ENCODE measurements around the gene ST7L.
"Not testable (repeated sequence)": the region's sequence is repeated elsewhere in the genome, so short reads cannot be mapped to it uniquely, and the experiment has no call there.

ST7L gene

DNA sequence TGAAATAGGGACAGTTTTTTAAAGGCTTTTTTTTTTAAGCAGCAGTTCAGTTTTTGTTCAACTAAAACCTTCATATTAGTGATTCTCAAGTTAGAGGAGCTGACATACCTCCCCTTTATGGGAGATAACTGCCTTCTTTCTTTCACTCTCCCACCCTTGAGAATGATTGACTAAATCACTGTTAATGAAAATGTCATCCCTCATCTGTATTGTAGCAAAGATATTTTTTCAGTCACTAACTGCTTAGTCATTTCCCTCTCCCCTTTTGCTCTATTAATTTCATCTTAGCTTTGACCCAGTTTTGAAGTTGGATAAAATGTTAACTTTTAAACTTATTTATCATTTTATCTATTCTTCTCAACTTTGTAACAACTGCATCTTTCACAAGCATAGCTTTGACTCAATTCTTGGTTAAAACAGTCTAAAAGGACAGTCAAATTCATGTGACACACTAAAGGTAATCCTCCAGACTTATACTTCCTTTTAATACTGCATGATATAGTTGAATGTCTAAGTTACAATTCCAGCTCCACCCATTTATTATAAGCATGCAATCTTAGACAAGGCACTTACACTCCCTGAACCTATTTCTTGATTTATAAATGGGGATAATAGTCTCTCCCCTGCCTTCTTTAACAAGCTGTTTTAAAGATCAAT, 17.8 kb upstream of the ST7L start:
- H3K27ac ChIP-seq: no peak overlapping the region
- peaks cover 55% of the 10 kb centered on the region for H3K36me3 ChIP-seq
- H4K20me1 ChIP-seq: peaks cover 93% of the 10 kb centered on the region
- no peak for TF ChIP-seq Cebpa-rat (IDR thresholded peaks at IDR 0.05)
- no peak overlapping the region for H3K4me2 ChIP-seq
- peaks cover 32% of the 10 kb centered on the region for H3K9me3 ChIP-seq
- no peak overlapping the region for H3K4me3 ChIP-seq
- 0 out of 2 replicates have a peak, but pooled peaks cover 9% of the 10 kb centered on the region for H3K4me1 ChIP-seq
- no peaks in the 10 kb centered on the region for H3K27me3 ChIP-seq
- no peak overlapping the region for H3K9ac ChIP-seq

DNA sequence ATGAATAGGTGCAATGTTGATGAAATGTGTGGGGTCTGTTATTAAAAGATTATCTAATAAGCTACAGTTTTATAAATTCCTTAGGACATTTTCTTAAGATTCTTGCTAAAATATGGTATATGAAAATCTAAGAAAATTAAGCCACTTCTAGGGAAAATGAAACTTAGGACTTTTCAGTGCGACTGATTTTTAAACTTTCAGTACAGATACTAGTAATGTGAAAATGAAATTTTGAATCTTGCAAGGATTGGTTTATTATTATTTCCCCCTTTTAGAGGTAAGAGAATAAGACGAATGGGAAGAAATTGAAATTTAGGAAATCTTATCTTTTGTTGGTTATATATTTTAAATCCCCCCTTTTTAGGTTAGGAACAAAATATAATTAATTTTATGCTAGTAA, 17.1 kb upstream of the ST7L start:
- Histone ChIP-seq H3K27me3 (no peaks in the 10 kb centered on the region), H3K9ac (no peak overlapping the region), H3K9me3 (peaks cover 36% of the 10 kb centered on the region), H4K20me1 (peaks cover 93% of the 10 kb centered on the region), H3K4me1 (0 out of 2 replicates have a peak, but pooled peaks cover 9% of the 10 kb centered on the region), H3K4me3 (no peak overlapping the region), H3K4me2 (no peak overlapping the region), H3K36me3 (peaks cover 58% of the 10 kb centered on the region), H3K27ac (no peak overlapping the region)
- no peak for TF ChIP-seq Cebpa-rat (IDR thresholded peaks at IDR 0.05)

DNA sequence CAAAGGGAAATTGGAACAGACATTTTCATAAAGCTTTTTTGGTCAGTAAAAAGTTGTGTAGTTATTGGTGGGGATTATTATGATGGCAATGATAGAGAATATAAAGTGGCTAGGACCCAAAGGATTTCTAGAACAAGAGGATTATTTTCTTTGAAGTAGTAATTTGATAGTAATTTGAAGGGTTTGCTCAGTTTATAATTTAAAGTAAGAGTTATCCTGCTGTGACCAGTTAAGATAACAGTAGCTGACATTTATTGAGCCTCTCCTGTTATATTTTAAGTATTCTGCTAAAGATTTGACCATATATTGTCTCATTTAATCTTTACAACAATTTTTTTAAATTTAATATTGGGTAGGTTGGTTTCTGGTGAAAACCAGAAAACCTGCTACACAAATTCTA, 15.4 kb upstream of the ST7L start:
- H3K9me3 ChIP-seq: peaks cover 35% of the 10 kb centered on the region
- no peak overlapping the region for H3K4me2 ChIP-seq
- no peak overlapping the region for H3K9ac ChIP-seq
- peaks cover 73% of the 10 kb centered on the region for H3K36me3 ChIP-seq
- no peak overlapping the region for H3K27ac ChIP-seq
- no peak overlapping the region for H3K4me3 ChIP-seq
- 0 out of 2 replicates have a peak, but pooled peaks cover 9% of the 10 kb centered on the region for H3K4me1 ChIP-seq
- TF ChIP-seq Cebpa-rat (IDR thresholded peaks at IDR 0.05): no peak
- peaks cover 99% of the 10 kb centered on the region for H4K20me1 ChIP-seq
- H3K27me3 ChIP-seq: no peaks in the 10 kb centered on the region

DNA sequence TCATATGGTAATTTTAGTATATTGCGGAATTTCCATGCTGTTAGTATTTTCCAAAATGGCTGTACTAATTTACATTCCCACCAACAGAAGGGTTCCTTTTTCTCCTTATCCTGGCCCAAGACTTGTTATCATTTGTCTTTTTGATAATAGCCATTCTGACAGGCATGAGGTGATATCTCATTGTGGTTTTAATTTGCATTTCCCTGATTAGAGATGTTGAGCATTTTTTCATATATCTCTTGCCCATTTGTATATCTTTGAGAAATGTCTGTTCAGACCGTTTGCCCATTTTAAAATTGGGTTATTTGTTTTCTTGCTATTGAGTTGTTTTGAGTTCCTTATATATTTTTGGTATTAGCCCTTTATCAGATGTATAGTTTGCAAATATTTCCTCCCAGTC, 14.7 kb upstream of the ST7L start:
- TF ChIP-seq Cebpa-rat (IDR thresholded peaks at IDR 0.05): no peak
- peaks cover 76% of the 10 kb centered on the region for H3K36me3 ChIP-seq
- H3K9ac ChIP-seq: no peak overlapping the region
- H3K27ac ChIP-seq: no peak overlapping the region
- no peak overlapping the region for H3K4me2 ChIP-seq
- H3K27me3 ChIP-seq: no peaks in the 10 kb centered on the region
- peaks cover 100% of the 10 kb centered on the region for H4K20me1 ChIP-seq
- 0 out of 2 replicates have a peak, but pooled peaks cover 9% of the 10 kb centered on the region for H3K4me1 ChIP-seq
- H3K4me3 ChIP-seq: no peak overlapping the region
- peaks cover 30% of the 10 kb centered on the region for H3K9me3 ChIP-seq

DNA sequence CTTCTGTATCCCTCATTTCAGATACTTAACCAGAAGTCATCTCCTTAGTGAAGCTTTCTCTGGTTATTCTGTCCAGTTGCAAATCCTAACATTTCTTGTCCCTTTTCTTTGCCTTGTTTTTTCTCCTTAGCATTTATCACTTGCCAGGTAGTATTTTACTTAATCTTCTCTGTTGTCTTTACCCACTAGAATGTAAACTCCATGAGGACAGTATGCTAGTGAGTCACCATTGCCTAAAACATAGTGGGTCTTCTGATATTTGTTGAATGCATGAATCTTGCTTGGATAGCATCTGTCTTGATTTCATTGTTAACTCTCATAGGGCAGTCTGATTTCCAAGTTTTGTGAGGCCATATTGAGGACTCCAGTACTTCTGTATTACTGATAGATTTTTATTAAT, 10.3 kb upstream of the ST7L start:
- no peak overlapping the region for H3K9ac ChIP-seq
- no peaks in the 10 kb centered on the region for H3K27me3 ChIP-seq
- peaks cover 88% of the 10 kb centered on the region for H3K36me3 ChIP-seq
- H3K4me1 ChIP-seq: no peaks in the 10 kb centered on the region
- no peak overlapping the region for H3K27ac ChIP-seq
- H4K20me1 ChIP-seq: peaks cover 100% of the 10 kb centered on the region
- no peak for TF ChIP-seq Cebpa-rat (IDR thresholded peaks at IDR 0.05)
- H3K9me3 ChIP-seq: peaks cover 16% of the 10 kb centered on the region; the same call in 1 of the 2 replicates
- H3K4me2 ChIP-seq: no peak overlapping the region
- no peak overlapping the region for H3K4me3 ChIP-seq

DNA sequence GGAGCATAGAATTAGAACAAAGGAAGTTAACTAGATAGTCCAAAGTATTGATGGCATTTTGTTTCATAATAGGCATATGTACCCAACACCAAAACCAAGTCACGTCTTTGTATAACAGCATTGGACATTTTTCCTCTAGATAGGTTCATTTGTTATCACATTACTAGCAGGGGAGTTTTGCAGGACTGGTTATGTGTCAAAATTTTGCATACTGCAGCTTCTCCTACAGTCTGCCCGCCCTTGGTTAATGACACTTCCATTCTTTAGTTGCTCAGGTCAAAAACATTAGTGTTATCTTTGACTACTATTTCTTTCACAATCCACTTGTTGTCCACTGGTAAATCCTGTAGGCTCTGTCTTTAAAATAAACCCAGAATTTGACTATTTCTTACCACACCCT, 9.6 kb upstream of the ST7L start:
- no peak overlapping the region for H3K4me3 ChIP-seq
- no peak overlapping the region for H3K27ac ChIP-seq
- H3K27me3 ChIP-seq: no peaks in the 10 kb centered on the region
- TF ChIP-seq Cebpa-rat (IDR thresholded peaks at IDR 0.05): no peak
- H3K4me1 ChIP-seq: no peaks in the 10 kb centered on the region
- no peak overlapping the region for H3K4me2 ChIP-seq
- peaks cover 88% of the 10 kb centered on the region for H3K36me3 ChIP-seq
- H4K20me1 ChIP-seq: peaks cover 100% of the 10 kb centered on the region
- H3K9ac ChIP-seq: no peak overlapping the region
- H3K9me3 ChIP-seq: peaks cover 16% of the 10 kb centered on the region; the same call in 1 of the 2 replicates

DNA sequence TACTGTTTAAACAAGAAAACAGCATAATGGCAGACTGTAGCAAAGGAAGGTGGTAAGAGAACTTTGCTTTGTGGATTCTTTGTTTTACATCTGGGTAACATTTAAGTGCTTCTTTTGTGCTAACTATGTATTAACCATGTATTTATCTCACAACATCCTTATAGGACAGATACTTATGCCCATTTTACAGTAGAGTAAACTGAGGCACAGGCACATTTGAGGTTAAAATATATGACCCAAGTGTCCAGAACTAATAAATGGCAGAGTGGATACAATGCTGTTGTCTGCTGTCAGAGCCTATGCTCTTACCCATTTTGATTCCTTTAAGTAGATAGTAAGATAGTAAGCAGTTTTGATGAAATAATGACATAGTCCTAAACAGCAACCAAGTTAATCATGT, 7.9 kb upstream of the ST7L start:
- Histone ChIP-seq H4K20me1 (peaks cover 100% of the 10 kb centered on the region), H3K9me3 (peaks cover 4% of the 10 kb centered on the region; the same call in 1 of the 2 replicates), H3K36me3 (peaks cover 84% of the 10 kb centered on the region)

DNA sequence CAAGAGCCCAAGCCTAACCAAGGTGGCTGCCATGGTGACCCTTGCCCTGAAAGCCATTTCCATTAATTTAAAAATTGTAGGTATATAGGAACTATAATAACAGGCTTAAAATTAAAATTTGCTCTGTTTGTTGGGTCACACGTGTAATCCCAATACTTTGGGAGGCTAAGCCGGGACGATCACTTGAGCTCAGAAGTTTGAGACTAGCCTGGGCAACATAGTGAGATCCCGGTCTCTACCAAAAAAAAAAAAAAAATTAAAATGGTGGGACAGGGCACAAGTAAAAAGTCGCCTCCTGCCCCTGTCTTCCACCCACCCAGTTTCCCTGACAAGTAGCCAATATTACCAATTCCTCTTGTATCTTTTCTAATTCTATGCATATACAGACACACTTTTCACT, 7.3 kb upstream of the ST7L start:
- 0 out of 2 replicates have a peak, but pooled peaks cover under 1% of the 10 kb centered on the region for H3K9me3 ChIP-seq
- H3K9ac ChIP-seq: no peak overlapping the region
- no peak overlapping the region for H3K4me3 ChIP-seq
- H3K27me3 ChIP-seq: no peaks in the 10 kb centered on the region
- no peak for TF ChIP-seq Cebpa-rat (IDR thresholded peaks at IDR 0.05)
- H3K36me3 ChIP-seq: peaks cover 77% of the 10 kb centered on the region
- H3K4me1 ChIP-seq: peaks cover 19% of the 10 kb centered on the region
- peaks cover 100% of the 10 kb centered on the region for H4K20me1 ChIP-seq
- H3K27ac ChIP-seq: no peak overlapping the region
- H3K4me2 ChIP-seq: no peak overlapping the region

More for the DNA sequence above, 7.9 kb upstream of the ST7L start:
- Histone ChIP-seq H3K4me3 (no peak overlapping the region), H3K27me3 (no peaks in the 10 kb centered on the region), H3K9ac (no peak overlapping the region), H3K4me2 (no peak overlapping the region), H3K4me1 (peaks cover 12% of the 10 kb centered on the region), H3K27ac (no peak overlapping the region)
- TF ChIP-seq Cebpa-rat (IDR thresholded peaks at IDR 0.05): no peak

DNA sequence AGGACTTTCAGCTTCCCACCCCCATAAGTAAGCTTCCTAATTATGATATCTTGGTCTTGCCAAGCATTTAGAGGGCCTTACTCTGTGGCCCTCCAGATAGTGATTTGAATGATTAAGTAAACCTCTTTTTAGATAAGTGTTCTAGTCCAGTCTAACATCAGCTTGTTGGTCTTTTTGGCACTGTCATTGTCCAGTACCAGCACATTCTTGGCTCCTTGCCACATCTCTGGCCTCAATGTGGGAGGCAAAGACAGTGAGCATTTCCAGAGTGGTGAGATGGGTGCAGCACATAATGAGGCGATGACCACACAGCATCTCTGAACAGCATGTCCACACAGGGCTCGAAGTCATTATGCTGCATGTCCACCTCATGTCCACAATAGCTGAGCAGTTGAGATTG, 6.8 kb upstream of the ST7L start:
- Histone ChIP-seq H3K4me2 (no peak overlapping the region), H4K20me1 (peaks cover 100% of the 10 kb centered on the region), H3K36me3 (peaks cover 72% of the 10 kb centered on the region), H3K4me3 (no peak overlapping the region), H3K4me1 (peaks cover 24% of the 10 kb centered on the region), H3K9me3 (no peaks in the 10 kb centered on the region), H3K9ac (no peak overlapping the region), H3K27me3 (no peaks in the 10 kb centered on the region), H3K27ac (no peak overlapping the region)
- no peak for TF ChIP-seq Cebpa-rat (IDR thresholded peaks at IDR 0.05)

DNA sequence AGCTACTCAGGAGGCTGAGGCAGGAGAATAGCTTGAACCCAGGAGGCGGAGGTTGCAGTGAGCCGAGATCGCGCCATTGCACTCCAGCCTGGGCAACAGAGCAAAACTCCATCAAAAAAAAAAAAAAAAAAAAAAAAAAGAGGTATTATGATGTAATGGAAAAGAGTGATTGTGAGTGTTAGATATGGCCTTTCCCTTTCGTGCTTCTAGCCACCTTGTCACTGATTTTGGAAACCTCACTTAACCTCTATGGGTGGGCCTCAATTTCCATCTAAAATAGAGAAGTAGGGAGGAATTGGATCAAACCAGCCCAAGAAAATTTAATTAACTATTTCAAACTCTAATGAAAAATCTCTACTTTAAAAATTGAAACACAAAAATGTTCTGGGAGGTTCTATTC, 5.6 kb upstream of the ST7L start:
- H3K27ac ChIP-seq, H3K4me3 ChIP-seq, H3K9ac ChIP-seq, H3K27me3 ChIP-seq, H3K9me3 ChIP-seq, H3K4me2 ChIP-seq: not testable (repeated sequence)
- H3K36me3 ChIP-seq: peaks cover 60% of the 10 kb centered on the region
- peaks cover 91% of the 10 kb centered on the region for H4K20me1 ChIP-seq
- peaks cover 27% of the 10 kb centered on the region for H3K4me1 ChIP-seq

DNA sequence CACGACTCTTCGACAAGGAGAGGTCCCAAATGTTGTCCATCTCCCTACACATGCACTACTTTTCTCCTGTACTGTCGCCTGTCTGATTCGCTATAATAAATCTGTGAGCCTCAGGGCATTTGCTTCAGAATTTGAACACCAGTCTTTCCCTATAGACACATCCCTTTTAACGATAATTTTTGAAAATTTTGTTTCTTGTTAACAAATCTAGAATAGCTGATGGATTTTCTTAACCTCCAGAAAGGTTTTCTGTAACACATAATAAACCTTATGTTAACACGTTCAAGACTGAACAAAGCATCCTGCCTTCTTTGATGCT, 1.4 kb upstream of the ST7L start:
- H3K27ac ChIP-seq: peak overlapping the region; percentile 98
- peaks cover 50% of the 10 kb centered on the region for H4K20me1 ChIP-seq
- H3K36me3 ChIP-seq: peaks cover 26% of the 10 kb centered on the region
- peak overlapping the region; percentile 96 for H3K9ac ChIP-seq
- peaks cover 38% of the 10 kb centered on the region for H3K4me1 ChIP-seq
- no peak for TF ChIP-seq Cebpa-rat (IDR thresholded peaks at IDR 0.05)
- H3K9me3 ChIP-seq: no peaks in the 10 kb centered on the region
- H3K27me3 ChIP-seq: no peaks in the 10 kb centered on the region
- H3K4me3 ChIP-seq: peak overlapping the region; percentile 84
- peak overlapping the region; percentile 78 for H3K4me2 ChIP-seq

Data from BLaER1 (cell line).